GM03348 (cell line): ENCODE results near the gene STK17A.
"Not testable (repeated sequence)": the region's sequence is repeated elsewhere in the genome, so short reads cannot be mapped to it uniquely, and the experiment has no call there.

Experiments used
- DNase-seq: peaks from one replicate; pipeline ENCODE4 v3.0.0; 2012; ENCODE audit warnings: low spot score

Gene STK17A

DNA sequence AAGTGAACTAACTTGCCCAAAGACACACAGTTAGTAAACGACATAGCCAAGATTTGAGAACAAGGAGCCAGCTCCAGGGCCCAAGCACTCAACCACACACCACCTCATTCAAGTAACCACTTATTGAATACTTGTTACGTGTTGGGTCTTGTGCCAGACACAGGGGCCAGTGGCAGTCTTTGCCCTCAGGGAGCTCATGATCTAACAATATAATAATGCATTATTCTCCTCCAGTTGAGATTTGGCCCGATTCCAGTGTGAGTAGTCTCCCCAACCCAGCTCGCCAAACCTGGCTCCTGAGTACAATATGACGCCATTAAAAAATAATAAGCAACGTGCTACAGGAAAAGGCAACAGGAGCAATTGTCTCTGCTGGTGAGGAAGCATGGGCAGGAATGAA is 14.4 kb upstream of the STK17A start:
- DNase-seq: no peak

DNA sequence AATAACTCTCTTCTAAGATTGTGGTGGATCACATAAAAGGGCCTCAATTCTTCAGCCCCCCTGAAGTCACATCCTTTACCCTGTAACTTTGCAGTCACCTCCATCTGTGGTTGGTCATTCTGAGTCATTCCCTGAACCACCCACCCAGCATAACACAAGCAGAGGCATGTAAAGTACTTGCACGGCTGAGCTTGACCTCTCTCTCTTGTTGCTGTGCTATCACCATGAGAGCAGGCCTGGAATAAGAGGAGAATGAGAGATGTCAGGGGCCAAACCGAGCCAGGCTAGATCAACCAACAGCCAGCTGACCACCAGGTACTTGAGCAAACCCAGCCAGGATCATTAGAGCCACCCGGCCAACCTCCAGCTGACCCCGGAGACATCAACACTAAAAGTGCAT is 13.5 kb upstream of the STK17A start:
- no peak for DNase-seq

DNA sequence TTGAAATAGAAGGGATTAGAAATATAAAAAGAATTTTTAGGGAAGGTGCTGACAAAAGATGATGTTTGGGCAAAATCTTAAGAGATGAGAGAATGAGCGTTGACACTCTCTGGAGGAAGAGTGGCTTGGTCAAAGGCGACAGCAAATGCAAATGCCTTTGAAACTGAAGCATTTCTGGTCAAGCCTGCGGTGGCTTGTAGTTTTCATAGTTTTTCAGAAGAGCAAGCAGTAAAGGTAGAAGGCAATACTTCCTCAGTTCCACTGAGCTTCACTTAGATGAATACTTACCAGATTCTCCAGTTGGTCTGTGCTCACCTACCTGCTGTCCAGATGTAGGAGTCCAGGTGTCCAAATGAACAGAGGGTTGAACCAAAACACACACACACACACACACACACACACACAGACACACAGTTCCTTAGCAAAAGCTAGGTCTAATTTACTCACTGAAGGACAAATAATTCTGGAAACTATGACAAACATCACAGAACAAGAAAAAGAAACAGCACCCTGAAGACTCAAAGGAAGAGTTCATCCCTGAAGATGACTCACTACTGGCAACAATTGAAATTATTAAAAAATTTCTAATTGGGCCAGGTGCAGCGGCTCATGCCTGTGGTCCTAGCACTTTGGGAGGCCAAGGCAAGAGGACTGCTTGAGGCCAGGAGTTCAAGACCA is 12.1 kb upstream of the STK17A start:
- no peak for DNase-seq

DNA sequence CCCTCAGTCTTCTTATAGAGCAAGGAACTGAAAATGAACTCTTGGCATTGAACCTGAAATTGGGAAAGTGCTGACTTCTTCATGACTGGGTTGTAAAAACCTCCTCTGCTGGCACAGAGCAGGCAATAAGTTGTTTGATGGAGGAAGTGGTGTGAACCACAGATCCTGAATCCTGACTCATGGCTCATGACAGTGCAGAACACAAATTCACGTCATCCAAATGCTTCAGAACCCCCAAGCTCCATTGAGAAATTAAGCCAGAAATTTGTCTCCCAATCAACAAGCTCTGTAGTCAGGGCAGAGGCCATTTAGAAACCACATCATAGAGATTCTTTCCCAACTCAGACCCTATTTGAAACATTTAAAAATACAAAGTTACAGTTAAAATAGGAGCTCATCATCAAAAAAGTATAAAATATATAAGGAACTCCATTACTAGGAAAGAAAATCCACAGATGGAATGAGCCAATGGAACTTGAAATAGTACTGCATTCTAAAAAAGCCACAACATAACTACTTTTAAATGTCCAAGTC is 10.3 kb upstream of the STK17A start:
- DNase-seq: peak; percentile 90

DNA sequence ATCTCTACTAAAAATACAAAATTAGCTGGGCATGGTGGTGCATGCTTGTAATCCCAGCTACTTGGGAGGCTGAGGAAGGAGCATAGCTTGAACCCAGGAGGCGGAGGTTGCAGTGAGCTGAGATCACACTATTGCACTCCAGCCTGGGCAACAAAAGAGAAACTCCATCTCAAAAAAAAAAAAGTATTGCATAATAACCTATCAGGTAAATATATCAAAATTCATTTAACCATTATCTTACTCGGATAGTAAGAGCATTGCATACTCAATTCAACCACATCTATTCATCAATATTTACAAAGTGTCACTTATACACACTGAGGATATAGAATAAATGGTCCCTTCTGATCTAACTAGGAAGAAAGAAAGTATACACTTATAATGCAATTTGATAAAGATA is 9.1 kb upstream of the STK17A start:
- not testable (repeated sequence) for DNase-seq

DNA sequence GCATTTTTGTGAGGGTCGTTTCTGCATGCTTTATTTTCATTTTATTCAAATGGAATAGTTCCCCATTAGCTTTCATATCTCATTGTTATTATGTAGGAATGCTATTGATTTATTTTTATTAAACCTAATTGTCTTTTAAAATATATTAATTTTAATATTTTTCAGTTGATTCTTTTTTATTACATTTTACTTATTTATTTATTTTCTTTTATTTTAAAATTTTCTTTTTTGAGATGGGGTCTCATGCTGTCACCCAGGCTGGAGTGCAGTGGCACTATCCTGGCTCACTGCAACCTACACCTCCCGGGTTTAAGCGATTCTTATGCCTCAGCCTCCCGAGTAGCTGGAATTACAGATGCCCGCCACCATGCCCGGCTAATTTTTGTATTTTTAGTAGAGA is 7.4 kb upstream of the STK17A start:
- DNase-seq: no peak

DNA sequence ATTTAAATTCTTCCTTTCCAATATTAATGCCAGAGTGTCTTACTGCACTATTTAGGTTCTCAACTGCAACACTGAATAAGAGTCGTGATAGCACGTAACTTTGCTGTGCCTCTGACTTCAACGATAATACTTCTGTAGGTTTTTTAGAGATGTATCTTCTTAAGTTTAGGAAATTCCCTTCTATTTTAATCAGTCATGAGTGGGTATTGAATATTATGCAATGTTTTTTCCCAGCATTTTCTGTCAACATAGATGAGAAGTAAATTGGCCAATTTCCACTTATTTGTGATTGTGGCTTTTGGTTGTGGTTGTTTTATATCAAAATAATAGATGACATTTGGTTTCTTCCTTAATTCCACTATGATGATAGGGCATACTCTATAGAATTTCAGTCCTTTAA is 6.7 kb upstream of the STK17A start:
- DNase-seq: no peak

DNA sequence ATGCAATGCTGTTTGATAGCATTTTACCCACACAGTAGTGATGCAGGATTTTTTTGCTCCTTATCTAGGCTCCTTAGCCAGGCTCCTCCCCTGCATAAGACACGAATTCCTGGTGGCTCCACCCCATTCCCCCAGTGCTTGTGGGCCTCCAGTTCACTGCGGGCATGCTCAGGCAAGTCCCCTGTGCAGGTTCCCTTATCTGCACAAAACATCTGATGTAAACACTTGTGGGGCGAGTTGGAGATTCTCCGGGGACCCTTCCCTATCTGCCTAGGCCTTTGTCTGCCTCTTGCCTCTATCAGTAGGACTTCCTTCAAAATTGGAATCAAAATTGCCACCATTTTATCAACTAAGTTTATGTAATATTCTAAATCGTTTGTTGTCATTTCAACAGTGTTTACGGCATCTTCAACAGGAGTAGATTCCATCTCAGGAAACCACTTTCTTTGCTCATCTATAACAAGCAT is 5.4 kb upstream of the STK17A start:
- DNase-seq: no peak

DNA sequence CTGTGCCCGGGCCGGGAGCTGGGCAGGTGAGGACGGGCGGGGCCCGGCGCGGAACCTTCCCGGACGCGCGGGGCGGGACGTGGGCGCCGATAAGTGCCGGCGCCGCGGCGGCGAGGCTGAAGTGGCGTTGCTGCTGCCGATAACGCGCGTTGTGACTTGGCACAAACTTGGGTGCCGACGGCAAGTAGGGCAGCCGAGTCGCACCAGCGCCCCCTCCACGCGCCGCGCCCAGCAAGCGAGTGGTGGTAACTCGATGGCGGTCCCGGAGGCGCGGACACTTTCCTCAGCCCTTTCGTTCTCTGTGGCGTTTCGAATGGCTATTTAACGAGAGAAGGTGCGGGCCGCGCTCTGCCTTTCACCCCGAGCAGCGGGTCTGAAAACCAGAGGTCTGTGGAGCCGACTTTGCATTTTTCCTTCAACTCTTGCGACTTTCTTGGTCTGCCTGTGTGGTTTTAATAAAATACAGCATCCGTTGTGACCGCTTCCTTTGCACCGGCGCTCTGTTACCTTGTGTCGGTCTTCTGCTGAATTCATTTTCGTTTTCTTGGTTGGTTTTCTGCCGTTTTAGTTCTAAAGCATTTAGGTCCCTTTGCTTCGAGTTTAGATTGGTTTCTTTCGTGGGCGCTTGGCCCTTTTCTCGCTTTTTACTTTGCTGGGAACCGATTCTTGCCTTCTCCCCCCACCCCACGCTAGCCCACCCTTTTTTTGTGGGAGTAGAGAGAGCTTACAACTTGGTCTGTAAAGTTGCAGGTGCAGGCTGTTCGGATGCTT is 701 bp downstream of the STK17A start:
- peak; percentile 62 for DNase-seq

DNA sequence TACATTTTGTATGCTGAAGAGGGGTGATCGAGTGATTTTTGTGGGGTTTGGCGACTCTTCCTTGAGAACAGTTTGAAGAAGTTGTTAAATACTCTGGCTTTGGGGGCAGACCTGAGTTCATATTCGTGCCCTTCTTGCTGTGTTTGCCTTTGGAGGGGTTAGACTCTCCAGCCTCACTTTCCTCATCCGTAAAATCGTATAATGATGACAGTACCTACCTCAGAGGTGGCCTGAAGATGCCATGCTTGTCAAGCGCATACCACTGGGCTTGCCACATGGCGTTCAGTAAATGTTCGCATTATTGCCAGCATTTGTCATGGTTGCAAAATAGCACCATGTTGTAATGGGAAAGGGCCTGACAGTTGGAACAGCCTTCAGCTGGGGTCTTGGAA is 1.3 kb downstream of the STK17A start:
- peak; percentile 40 for DNase-seq

DNA sequence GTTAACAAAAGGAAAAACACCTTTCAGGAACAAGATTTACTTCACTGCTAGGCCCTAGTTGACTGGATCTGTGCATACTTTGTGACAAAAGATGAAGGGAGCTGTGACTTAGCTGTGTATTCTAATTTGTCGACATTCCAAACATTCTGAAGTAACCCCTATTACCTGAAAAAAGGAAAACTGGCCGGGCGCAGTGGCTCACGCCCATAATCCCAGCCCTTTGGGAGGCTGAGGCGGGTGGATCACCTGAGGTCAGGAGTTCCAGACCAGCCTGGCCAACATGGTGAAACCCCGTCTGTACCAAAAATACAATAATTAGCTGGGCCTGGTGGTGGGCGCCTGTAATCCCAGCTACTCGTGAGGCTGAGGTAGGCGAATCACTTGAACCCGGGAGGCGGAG is 1.8 kb downstream of the STK17A start:
- DNase-seq: not testable (repeated sequence)

DNA sequence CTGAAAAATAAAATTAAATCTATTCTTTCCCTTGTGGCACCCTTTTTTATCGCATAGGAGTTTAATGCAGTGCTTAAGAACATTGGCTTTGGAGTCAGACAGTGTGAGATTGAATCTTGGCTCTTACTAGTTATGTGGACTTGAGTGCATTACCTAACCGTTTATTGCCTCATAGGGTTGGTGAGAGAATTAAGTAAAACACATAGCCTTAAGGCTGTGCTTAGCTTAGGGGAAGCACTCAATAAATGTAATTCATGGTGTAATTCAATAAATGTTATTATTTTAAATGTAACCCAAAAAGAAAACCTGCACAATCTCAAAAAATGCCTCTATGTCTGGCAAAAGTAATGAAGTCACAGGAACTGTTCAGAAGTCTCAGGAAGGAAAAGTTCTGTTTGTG is 2.7 kb downstream of the STK17A start:
- peak; percentile 51 for DNase-seq

DNA sequence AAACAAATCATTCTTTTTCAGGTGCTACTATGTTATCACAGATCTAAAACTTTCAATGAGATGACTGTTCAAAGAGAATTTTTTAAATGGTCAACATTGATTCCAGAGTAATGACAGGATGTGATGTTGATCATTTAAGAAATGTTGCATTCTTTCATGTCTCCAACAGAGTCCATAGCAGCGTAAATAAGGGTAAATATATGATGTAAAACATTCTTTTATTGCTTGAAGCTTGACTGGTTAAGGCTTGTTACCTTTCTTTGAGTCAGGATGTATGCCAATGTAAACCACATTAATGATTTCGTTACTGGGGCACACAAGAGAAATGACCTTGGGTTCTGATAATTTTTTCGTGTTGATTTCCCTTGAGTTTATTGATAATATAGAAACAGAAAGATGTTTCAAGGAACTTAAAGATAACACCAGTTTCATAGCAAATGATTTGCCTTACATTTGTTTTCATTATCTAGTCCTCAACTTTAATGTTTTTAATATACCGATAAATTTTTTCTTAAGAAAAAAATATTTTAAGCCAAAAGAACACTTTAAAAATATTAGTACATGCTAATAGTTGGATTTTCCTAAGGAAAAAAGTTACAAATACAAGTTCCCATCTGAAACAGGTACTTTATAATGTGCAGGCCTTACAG is 3.5 kb downstream of the STK17A start:
- DNase-seq: no peak

DNA sequence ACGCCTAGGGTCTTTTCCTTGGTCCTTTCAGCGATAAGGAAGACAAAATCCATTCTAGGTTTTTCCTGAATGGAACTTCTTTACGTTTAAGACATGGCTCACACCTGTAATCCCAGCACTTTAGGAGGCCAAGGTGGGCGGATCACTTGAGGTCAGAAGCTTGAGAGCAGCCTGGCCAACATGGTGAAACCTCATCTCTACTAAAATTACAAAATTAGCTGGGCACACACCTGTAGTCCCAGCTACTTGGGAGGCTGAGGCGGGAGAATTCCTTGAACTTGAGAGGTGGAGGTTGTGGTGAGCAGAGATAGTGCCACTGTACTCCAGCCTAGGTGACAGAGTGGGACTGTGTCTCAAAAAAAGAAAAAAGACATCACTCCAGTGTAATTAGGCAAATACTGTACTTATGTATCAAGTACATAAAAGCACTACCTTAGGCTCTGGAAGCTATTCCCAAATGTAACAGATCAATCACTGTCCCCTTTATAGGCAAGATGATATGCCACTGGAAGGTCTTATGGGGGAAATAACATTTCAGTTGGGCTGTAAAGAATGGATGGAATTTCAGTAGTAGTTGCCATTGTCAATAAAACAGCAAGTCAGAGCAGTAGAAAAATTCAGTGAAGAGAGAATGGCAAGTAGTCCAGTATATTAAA is 5.7 kb downstream of the STK17A start:
- no peak for DNase-seq

DNA sequence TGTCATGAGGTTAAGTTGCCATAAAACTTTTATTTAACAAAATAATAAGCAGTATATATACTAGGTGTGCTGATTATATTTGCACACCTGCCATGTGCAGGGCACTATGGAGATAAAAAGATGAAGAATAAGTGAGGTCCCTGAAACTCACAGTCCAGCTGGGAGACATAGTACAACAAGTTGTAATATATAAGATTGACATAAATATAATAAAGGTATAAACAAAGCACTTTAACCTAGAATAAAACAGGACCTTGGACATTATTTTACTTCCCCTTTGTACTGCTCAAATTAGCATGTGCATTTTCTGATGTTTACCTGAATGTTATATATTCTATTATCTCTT is 6.2 kb downstream of the STK17A start:
- no peak for DNase-seq

DNA sequence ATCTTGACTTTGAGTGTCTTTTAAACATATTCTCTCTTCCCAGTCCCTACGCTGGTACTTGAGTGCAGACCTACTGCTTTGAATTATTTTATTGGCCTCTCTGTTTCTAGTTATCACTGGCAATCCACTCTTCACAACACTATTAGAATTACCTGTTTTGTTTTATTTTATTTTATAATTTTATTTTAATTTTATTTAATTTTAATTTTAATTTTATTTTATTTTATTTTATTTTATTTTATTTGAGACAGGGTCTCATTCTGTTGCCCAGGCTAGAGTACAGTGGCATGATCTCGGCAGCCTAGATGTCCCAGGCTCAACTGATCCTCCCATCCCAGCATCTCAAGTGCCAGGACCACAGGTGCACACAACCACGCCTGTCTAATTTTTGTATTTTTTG is 6.8 kb downstream of the STK17A start:
- DNase-seq: no peak

DNA sequence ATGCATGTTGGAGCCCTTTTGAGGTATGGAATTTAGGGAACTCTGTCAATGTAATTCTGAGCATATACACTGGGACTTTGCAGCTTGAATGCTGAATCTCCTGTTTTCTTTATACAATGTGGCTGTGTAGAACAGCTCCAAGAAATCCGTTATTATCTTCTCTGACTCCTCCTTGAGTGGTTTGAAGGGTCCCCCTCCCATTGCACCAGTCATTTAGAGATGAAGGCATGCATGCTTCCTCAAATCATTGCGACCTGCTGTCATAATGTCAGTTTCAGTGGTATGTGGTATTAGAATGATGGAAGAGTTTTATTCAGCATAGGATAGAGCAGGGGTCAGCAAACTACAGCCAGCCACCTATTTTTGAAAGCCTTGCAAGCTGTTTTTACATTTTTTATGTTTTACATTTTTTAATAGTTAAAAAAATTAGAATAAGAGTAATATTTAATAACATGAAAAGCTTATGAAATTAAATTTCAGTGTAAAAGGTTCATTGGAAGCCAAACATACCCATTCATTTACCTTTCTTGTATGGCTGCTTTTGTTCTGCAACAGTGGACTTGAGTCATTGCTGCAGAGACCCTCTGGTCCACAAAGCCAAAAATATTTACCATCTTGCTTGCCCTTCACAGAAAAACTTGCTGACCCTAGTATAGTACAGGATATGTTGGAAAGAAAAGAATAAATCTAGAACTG is 8.1 kb downstream of the STK17A start:
- no peak for DNase-seq

DNA sequence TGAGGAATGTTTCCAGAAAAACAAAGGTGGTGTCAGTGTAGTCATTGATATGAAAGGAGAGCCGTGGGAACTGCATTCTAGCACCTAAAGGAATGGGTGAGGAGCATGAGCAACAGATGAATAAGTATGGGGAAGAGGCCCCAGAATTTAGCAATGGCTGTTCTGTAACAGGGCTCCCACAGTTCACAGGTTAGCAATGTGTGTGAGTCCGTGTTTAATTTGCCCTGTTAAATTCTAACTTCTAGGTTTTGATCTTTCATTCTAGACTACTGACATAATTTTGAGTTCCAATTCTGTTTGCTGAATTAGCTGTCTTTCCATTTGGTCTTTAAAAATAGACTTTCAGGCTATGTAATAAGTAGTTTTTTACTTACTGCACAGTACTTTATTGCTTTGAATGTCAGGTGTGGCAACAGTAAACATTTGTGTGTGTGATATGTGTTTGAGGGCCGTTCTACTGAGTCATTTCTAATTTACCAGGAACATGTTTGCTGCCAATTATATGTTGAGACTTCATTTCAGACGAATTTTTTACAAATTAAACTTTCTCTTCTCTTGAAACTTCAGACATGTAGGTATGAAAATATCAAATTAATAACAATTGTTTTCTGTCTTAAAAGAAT is 8.8 kb downstream of the STK17A start:
- no peak for DNase-seq

DNA sequence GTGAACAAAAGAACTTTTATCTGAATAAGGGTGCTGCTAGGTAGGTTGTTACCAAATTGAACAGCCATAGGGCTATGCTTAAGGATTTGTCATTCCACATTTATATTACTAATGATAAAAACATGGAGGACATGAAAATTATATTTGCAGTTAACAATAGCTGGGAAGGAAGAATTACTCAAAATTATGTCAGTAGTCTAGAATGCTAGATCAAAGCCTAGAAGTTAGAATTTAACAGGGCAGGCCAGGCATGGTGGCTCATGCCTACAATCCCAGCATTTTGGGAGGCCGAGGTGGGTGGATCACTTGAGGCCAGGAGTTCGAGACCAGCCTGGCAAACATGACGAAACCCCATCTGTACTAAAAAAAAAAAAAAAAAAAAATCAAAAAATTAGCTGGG is 9.4 kb downstream of the STK17A start:
- DNase-seq: no peak

DNA sequence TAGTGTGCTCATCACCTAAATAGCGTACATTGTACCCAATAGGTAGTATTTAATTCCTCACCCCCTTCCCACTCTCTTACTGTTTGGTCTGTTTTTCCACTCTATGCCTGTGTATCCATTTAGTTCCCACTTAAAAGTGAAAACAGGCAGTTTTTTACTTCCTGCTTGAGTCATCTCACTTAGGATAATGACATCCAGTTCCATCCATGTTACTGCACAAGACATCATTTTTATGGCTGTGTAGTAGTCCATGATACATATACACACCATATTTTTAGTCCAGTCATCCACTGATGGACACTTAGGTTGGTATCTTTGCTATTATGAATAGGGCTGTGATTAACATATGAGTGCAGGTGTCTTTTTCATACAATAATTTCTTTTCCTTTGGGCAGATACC is 10.1 kb downstream of the STK17A start:
- no peak for DNase-seq

DNA sequence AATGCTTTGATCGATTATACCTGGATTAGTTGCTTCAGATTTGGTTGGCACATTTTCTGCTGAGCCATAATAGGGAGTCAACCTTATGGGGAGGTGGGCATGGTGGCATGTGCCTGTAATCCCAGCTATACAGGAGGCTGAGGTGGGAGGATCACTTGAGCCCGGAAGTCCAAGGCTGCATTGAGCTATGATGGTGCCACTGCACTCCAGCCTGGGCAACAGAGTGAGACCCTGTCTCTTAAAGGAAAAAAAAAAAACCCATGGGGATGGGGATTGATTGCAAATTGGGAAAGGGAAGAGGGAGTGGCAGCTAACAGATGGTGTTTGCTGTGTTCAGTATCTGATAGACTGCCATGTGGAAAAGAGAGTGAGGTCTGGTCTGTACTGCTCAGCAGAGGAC is 11.1 kb downstream of the STK17A start:
- no peak for DNase-seq

DNA sequence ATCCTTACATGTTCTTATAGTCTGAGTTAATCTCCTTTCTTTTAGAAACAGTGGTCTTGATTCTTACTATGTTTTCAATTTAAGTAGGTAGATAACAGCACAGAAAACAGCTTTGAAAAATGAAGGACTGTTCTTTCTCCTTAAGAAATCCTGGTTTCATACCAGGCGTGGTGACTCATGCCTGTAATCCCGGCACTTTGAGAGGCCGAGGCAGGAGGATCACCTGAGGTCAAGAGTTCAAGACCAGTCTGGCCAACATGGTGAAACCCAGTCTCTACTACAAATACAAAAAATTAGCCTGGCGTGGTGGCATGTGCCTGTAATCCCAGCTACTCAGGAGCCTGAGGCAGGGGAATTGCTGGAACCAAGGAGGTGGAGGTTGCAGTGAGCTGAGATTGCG is 13.5 kb downstream of the STK17A start:
- not testable (repeated sequence) for DNase-seq
